Psoas muscle (tissue), 8 donors: ENCODE results near the gene L1CAM. TPM values are rescaled to one million over a fixed set of nuclear protein-coding genes. Genes with fewer than 3 reads are reported as not detected.

Experiments
- ATAC-seq, 4 donors: fragments of 200-7000 bp; cut with Tn5 transposase; one replicate each; pipeline ENCODE4 v1.9.1; 2020; ENCODE audit warnings: moderate library complexity in 3 of 4, mild to moderate bottlenecking in 2 of 4
- DNase-seq, 2 donors: peaks; one replicate each; pipeline ENCODE4 v3.0.0-alpha.2; 2020
- H3K27ac ChIP-seq: fragments of 200-600 bp; one replicate; pipeline ENCODE4 v1.8.0; 2022
- H3K27me3 ChIP-seq, 3 donors: fragments of 200-600 bp in 1 of 3; one replicate each; pipeline versions ENCODE4 v1.6.1 to v1.8.0; 2013 to 2022; ENCODE audit warnings: low read length in 2 of 3, mild to moderate bottlenecking in 2 of 3, moderate library complexity in 1 of 3; ENCODE audit not compliant: insufficient read depth in 3 of 3
- H3K36me3 ChIP-seq, 2 donors: fragments of 200-600 bp in 1 of 2; one replicate each; pipeline versions ENCODE4 v1.6.1 to v1.8.0; 2013 to 2022; ENCODE audit warnings: low read depth in 1 of 2, mild to moderate bottlenecking in 1 of 2, moderate library complexity in 1 of 2; ENCODE audit not compliant: insufficient read depth in 1 of 2
- H3K4me1 ChIP-seq: fragments of 200-600 bp; one replicate; pipeline ENCODE4 v1.8.0; 2022
- H3K4me3 ChIP-seq: fragments of 200-600 bp; one replicate; pipeline ENCODE4 v1.8.0; 2022; ENCODE audit warnings: mild to moderate bottlenecking
- H3K9me3 ChIP-seq: fragments of 200-600 bp; one replicate; pipeline ENCODE4 v1.8.0; 2022
- WGBS, 3 donors: extraction: QIAGEN DNeasy Blood & Tissue Kit; methylation state at CpG; one replicate each; pipeline versions ENCODE4 v1.1.6 to v1.1.7; 2013; 5-methylcytosine and 5-hydroxymethylcytosine counted together
- intact Hi-C, 2 donors: fragments of 100-400 bp; cut with DNase I; formaldehyde crosslinking; loops; one replicate each; pipeline versions ENCODE4 v1.11.0 to v1.14.2; 2022
- polyA plus RNA-seq, 3 donors: library from polyadenylated mRNA; stranded (reverse); fragments of 200-250 nt; gene quantifications; one replicate each; pipeline ENCODE4 v1.2.3, GENCODE V29; 2013
- total RNA-seq, 4 donors: library from RNA; stranded (reverse); fragmentation: NEBNext Ultra II Directional in 2 of 4; extraction: Animal tissue kit (Norgen Biotek cat#: 25700) in 2 of 4; gene quantifications; one replicate each; pipeline versions ENCODE4 v1.2.1 to v1.2.4, GENCODE V29; 2021 to 2023
- TF ChIP-seq, protein P1 (sequence below): fragments of 200-600 bp; IDR thresholded peaks from one replicate; pipeline ENCODE4 v1.8.0; 2022; ENCODE audit warnings: antibody characterized with exemption
- donor health status: healthy with polysubstance abuse.
- donor health status: DM: no; HTN: no; CAD: no; lungs with moderate emphysema.
- donor health status: Bipolar disorder and iron deficiency.
- donor health status: healthy.
- donor health status: DM: yes; HTN: yes; CAD: no.
- donor health status: DM: no; HTN: no; CAD: no.
- donor health status: DM: no; HTN: no; CAD: no.
- donor health status: DM: yes; HTN: yes; CAD: no.

Gene L1CAM
- total and polyA plus RNA-seq, 7 donors, result 0.22 to 1.5 (median 0.46) TPM

- no peaks in the 10 kb centered on the region for H3K36me3 ChIP-seq
- peaks cover 0 to 74% (median 6%) of the 10 kb centered on the region in 3 donors for H3K27me3 ChIP-seq
- DNase-seq (no peak), ATAC-seq (no peak)
- TF ChIP-seq, protein P1, sequence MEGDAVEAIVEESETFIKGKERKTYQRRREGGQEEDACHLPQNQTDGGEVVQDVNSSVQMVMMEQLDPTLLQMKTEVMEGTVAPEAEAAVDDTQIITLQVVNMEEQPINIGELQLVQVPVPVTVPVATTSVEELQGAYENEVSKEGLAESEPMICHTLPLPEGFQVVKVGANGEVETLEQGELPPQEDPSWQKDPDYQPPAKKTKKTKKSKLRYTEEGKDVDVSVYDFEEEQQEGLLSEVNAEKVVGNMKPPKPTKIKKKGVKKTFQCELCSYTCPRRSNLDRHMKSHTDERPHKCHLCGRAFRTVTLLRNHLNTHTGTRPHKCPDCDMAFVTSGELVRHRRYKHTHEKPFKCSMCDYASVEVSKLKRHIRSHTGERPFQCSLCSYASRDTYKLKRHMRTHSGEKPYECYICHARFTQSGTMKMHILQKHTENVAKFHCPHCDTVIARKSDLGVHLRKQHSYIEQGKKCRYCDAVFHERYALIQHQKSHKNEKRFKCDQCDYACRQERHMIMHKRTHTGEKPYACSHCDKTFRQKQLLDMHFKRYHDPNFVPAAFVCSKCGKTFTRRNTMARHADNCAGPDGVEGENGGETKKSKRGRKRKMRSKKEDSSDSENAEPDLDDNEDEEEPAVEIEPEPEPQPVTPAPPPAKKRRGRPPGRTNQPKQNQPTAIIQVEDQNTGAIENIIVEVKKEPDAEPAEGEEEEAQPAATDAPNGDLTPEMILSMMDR, result no peak
- intact Hi-C loops, result no loop called here
- H3K4me3 ChIP-seq, result no peak overlapping the region
- WGBS, 3 donors, result 30 to 44% (median 34%) methylated on average over 3 to 5 of the region's 5 CpGs
- no peaks in the 10 kb centered on the region for H3K9me3 ChIP-seq
- H3K27ac ChIP-seq, result no peak overlapping the region
- no peaks in the 10 kb centered on the region for H3K4me1 ChIP-seq
Observed at GRCh38 chrX:153878345-153878744, 7.6 kb downstream of the L1CAM start.

DNA sequence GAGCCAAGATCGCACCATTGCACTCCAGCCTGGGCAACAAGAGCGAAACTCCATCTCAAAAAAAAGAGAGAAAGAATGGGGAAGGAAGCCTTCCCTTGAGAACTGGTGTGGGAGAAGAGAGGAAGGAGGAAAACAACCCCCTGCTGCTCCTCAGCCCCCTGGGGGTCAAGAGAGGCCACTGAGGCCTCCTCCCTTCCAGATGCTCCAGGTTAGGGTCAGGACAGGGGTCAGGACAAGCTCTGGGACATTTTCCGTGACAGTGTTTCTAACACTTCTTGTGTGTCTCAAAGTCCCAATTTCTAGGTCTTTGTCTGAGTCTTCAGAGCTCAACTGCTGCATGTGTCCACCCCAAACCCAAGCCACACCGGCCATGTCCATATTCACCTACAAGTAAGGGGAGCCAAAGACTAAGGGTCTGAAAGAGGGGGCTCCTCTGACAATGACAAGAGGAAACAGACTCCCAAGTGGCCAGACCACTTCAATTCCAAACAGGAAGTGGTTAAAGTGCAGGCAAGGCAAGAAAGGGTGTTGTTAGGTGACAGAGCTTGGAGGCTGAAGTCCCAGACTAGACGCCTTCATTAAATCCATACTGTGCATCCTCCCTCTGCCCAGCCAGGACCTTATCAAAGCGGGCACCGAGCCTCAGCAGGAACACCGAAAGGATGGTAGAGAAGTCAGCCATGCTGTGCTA lies 8.3 kb downstream of the L1CAM start:
- TF ChIP-seq, protein P1, result no peak
- WGBS, 3 donors, result 82 to 85% (median 84%) methylated on average over 7 to 8 of the region's 8 CpGs
- peaks cover 0 to 67% (median 6%) of the 10 kb centered on the region in 3 donors for H3K27me3 ChIP-seq
- H3K9me3 ChIP-seq, result no peaks in the 10 kb centered on the region
- H3K4me1 ChIP-seq, result no peaks in the 10 kb centered on the region
- H3K27ac ChIP-seq, result no peak overlapping the region
- ATAC-seq (no peak), DNase-seq (no peak)
- intact Hi-C loops, result no loop called here
- no peaks in the 10 kb centered on the region for H3K36me3 ChIP-seq
- no peak overlapping the region for H3K4me3 ChIP-seq

DNA sequence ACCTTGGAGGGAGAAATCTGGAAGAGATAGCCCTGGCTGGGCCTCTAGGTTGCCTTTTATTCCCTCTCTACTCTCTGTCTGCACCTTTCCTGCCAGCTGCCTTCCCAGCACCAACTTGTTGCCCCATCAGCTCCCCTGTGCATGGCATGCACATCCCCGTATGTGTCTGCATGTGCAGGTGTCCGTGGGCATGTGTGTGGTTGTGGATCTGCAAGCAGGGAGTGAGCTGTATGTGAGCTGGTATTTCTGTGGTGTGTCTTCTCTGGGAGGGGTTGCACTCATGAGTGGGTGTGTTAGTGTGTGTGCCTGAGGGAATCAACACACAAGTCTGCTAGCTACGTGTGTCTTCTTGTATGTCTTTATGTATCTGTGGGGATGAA lies 9.9 kb downstream of the L1CAM start:
- Histone ChIP-seq H3K27me3 (peaks cover 0 to 54% (median 3%) of the 10 kb centered on the region in 3 donors), H3K36me3 (no peaks in the 10 kb centered on the region), H3K9me3 (no peaks in the 10 kb centered on the region), H3K27ac (no peak overlapping the region), H3K4me1 (no peaks in the 10 kb centered on the region), H3K4me3 (no peak overlapping the region)
- intact Hi-C loops, result no loop called here
- DNase-seq, result no peak
- TF ChIP-seq, protein P1, result no peak
- WGBS, 3 donors, result 57 to 63% (median 62%) methylated on average over 3 of the region's 3 CpGs
- ATAC-seq, result no peak

- Histone ChIP-seq H3K36me3 (no peaks in the 10 kb centered on the region), H3K4me3 (no peak overlapping the region), H3K9me3 (no peaks in the 10 kb centered on the region), H3K27me3 (peaks cover 0 to 54% (median 3%) of the 10 kb centered on the region in 3 donors), H3K27ac (no peak overlapping the region), H3K4me1 (no peaks in the 10 kb centered on the region)
- intact Hi-C loops, result no loop called here
- DNase-seq, result peak; percentile 38 to 67
- TF ChIP-seq, protein P1, result no peak
- ATAC-seq, result peak; percentile 74 to 85 (median 76)
- WGBS, 3 donors, result 0 to 6% (median 2%) methylated on average over 7 to 41 of the region's 42 CpGs
Observed at GRCh38 chrX:153875391-153876111, 10.4 kb downstream of the L1CAM start.
